ENCODE results near the gene ATP8B4. TPM values are rescaled to one million over a fixed set of nuclear protein-coding genes. Genes with fewer than 3 reads are reported as not detected.

ATP8B4 gene
- total RNA-seq, 4 donors from 2014 or later: 5.2 to 24.3 (median 7.6) TPM

DNA sequence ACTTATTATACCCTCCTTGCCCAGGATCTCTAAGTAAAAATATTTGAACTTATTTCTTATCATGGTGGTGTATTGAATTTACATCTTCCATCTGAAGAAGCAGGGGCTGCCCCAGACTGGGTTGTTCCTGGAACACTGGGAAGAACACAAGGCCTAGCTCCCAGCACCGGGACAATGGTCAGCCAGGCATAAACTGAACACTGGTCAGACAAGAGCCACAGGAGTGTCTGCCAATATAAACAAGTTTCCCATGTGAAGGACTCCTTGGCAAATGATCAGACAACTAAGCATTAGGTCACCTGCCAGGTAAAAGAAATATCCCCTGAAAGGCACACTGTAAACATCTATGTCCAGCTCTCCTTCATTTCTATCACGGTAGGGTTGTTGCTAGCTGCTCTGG lies 172.4 kb downstream of the ATP8B4 start:
- no peaks in the 10 kb centered on the region for H3K9me3 ChIP-seq
- H3K4me3 ChIP-seq (replicated peaks in 1 of 3): no peak overlapping the region
- intact Hi-C loops (cut with DNase I): no loop called here
- peak; percentile 87 to 89 for DNase-seq
- no peak for TF ChIP-seq CTCF (IDR thresholded peaks at IDR 0.05)
- no peak for TF ChIP-seq POLR2A (IDR thresholded peaks at IDR 0.05)
- no peaks in the 10 kb centered on the region for H3K36me3 ChIP-seq
- peak overlapping the region in 2 of 3 donors; percentile 49 to 75 for H3K27ac ChIP-seq
- 27 to 67% methylated on average over 2 of the region's 2 CpGs for WGBS, 2 donors
- peaks cover 0 to 5% of the 10 kb centered on the region in 2 donors for H3K4me1 ChIP-seq
- H3K27me3 ChIP-seq: no peaks in the 10 kb centered on the region

DNA sequence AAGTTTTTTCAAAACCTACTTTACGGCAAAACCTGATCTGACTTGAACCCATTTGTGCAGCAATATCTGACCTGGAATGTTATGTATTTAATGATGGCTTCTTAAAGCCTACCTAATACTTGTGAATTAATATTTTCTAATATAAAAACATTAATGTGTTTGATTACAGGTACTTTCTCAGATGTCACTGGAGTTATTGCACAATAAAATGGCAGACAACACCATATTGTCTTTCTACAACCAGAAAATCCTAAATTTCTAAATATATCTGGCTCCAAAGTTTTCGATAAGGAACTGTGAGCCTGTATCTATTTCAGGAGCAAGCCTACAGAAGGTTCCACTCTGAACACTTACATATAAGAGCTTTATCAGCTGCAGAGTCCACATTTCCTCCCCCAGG lies 184.5 kb downstream of the ATP8B4 start:
- H3K4me3 ChIP-seq (replicated peaks in 1 of 3): no peak overlapping the region
- H3K9me3 ChIP-seq: no peaks in the 10 kb centered on the region
- DNase-seq: no peak
- intact Hi-C loops (cut with DNase I): no loop called here
- H3K27ac ChIP-seq: no peak overlapping the region
- WGBS, 2 donors: 83 to 89% methylated on average over 2 of the region's 2 CpGs
- H3K36me3 ChIP-seq: no peaks in the 10 kb centered on the region
- no peaks in the 10 kb centered on the region for H3K4me1 ChIP-seq
- no peak for TF ChIP-seq CTCF (IDR thresholded peaks at IDR 0.05)
- TF ChIP-seq POLR2A (IDR thresholded peaks at IDR 0.05): no peak
- H3K27me3 ChIP-seq: no peaks in the 10 kb centered on the region

GRCh38 chr15:49927189-49927861 lies 191.7 kb downstream of the ATP8B4 start:
- H3K4me1 ChIP-seq: no peaks in the 10 kb centered on the region
- DNase-seq: no peak
- no peaks in the 10 kb centered on the region for H3K27me3 ChIP-seq
- 91 to 97% methylated on average over 2 of the region's 2 CpGs for WGBS, 2 donors
- TF ChIP-seq POLR2A (IDR thresholded peaks at IDR 0.05) (no peak), CTCF (IDR thresholded peaks at IDR 0.05) (no peak)
- no peak overlapping the region for H3K27ac ChIP-seq
- intact Hi-C loops (cut with DNase I): no loop called here
- H3K9me3 ChIP-seq: no peaks in the 10 kb centered on the region
- H3K36me3 ChIP-seq: no peaks in the 10 kb centered on the region
- H3K4me3 ChIP-seq (replicated peaks in 1 of 3): no peak overlapping the region

DNA sequence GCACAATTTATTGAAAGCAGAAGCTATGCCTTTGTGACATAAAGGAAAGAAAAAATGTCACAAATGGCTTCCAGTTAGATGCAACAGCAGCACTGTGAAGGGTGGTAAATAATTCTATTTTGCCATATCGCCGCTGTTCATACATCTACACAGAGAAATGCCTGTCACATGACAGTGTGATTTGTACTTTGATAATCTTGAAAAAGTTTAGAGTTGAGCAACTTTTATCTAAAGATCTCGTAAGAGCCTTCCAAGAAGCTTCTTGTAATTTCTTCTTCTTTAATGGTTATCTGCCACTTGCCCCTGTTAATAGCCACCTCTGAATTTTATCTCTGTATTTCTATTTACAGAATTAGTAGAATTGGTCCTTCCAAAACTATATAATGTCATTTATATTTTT lies 192.3 kb downstream of the ATP8B4 start:
- Histone ChIP-seq H3K4me3 (replicated peaks in 1 of 3) (no peak overlapping the region), H3K4me1 (no peaks in the 10 kb centered on the region), H3K27ac (no peak overlapping the region), H3K27me3 (no peaks in the 10 kb centered on the region), H3K36me3 (no peaks in the 10 kb centered on the region), H3K9me3 (no peaks in the 10 kb centered on the region)
- DNase-seq: no peak
- TF ChIP-seq POLR2A (IDR thresholded peaks at IDR 0.05) (no peak), CTCF (IDR thresholded peaks at IDR 0.05) (no peak)
- intact Hi-C loops (cut with DNase I): no loop called here
- WGBS, 2 donors: 80 to 98% methylated on average over 3 of the region's 3 CpGs

DNA sequence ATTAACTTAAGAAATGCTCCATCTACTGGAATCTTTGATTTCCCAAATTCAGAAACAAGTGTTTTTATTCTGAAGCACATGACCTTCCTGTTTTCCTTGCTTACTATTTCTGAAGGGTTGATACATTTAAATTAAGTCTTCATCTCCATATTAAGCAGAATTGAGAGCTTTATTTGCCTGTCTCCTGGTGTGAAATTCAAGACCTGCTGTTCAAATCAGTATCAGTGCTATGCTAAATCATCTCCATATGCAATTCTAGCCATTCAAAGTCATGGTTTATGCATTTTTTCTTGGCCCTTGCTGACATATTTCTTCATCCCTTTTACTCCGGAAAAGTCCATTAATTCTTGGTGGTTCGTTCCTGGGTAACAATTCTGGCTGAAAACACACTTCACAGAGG lies 195.4 kb downstream of the ATP8B4 start:
- TF ChIP-seq CTCF (IDR thresholded peaks at IDR 0.05) (no peak), POLR2A (IDR thresholded peaks at IDR 0.05) (no peak)
- H3K4me3 ChIP-seq (replicated peaks in 1 of 3): no peak overlapping the region
- no peak overlapping the region for H3K27ac ChIP-seq
- 84 to 88% methylated on average over 2 of the region's 2 CpGs for WGBS, 2 donors
- no peaks in the 10 kb centered on the region for H3K36me3 ChIP-seq
- H3K27me3 ChIP-seq: no peaks in the 10 kb centered on the region
- H3K9me3 ChIP-seq: no peaks in the 10 kb centered on the region
- intact Hi-C loops (cut with DNase I): no loop called here
- H3K4me1 ChIP-seq: no peaks in the 10 kb centered on the region
- DNase-seq: no peak

Measured in thyroid gland (tissue), 4 donors.